Endothelial cell of umbilical vein (primary cell): ENCODE measurements around the gene ARFGEF3. TPM values are rescaled to one million over a fixed set of nuclear protein-coding genes. Genes with fewer than 3 reads are reported as not detected.

Source experiments
- BruUV-seq: library from RNA; stranded (reverse); fragments of 400-500 nt; replicated peaks from 2 replicates; lab custom pipeline; 2021; lab: Mats Ljungman, UMichigan
- CTCF ChIA-PET: fragments of 300-600, 350-600 bp; sonication (Branson Sonifier 250); formaldehyde crosslinking; loops from one replicate; lab custom pipeline; 2021; ENCODE audit warnings: antibody characterized with exemption, inconsistent platforms; lab: Charles Lee
- POLR2A ChIA-PET: fragments of 300-600, 350-600 bp; sonication (Branson Sonifier 250); formaldehyde crosslinking; loops from one replicate; lab custom pipeline; 2021; ENCODE audit warnings: antibody characterized with exemption, inconsistent platforms; lab: Charles Lee
- DNase-seq: peaks from one replicate; pipeline ENCODE4 v3.0.0-alpha.2; 2011; ENCODE audit warnings: low read depth, low spot score
- FAIRE-seq: peaks from 2 replicates; lab custom pipeline; 2011; peaks lifted over from hg19 to GRCh38; lab: Jason Lieb, UNC
- H2AFZ ChIP-seq: 2 replicates; pipeline ENCODE4 v1.6.0; 2012; ENCODE audit warnings: low read depth, low read length, control low read depth, inconsistent platforms
- H3K27ac ChIP-seq: 2 replicates; pipeline ENCODE4 v1.5.1; 2011; ENCODE audit warnings: low read depth, mild to moderate bottlenecking, control low read depth, low read length, moderate library complexity; ENCODE audit not compliant: insufficient read depth
- H3K27me3 ChIP-seq, 2 experiments: 2 replicates each; pipeline versions ENCODE4 v1.6.0 to v1.6.1; 2011; ENCODE audit warnings: low read length in 2 of 2, mixed read lengths in 1 of 2; ENCODE audit not compliant: control insufficient read depth in 2 of 2, insufficient read depth in 2 of 2
- H3K36me3 ChIP-seq, 2 experiments: 2 replicates in 1 of 2; 3 replicates in 1 of 2; pipeline ENCODE4 v1.5.1; 2011; ENCODE audit warnings: low read length in 2 of 2, mild to moderate bottlenecking in 1 of 2, moderate library complexity in 1 of 2; ENCODE audit not compliant: control insufficient read depth in 2 of 2, insufficient read depth in 2 of 2; ENCODE audit errors: extremely low read depth in 1 of 2
- H3K4me1 ChIP-seq: 3 replicates; pipeline ENCODE4 v1.5.1; 2011; ENCODE audit warnings: mild to moderate bottlenecking, low read length; ENCODE audit not compliant: control insufficient read depth, insufficient read depth; ENCODE audit errors: extremely low read depth
- H3K4me2 ChIP-seq: 2 replicates; pipeline ENCODE4 v1.6.1; 2011; ENCODE audit warnings: low read length, control low read depth, mixed read lengths; ENCODE audit not compliant: insufficient read depth
- H3K4me3 ChIP-seq, 3 experiments: fragments of 200-600 bp in 1 of 3; sonication (generic), shearing (Covaris generic) in 1 of 3; replicated peaks in 1 of 3; 2 replicates each; pipeline ENCODE4 v1.5.1; 2011 to 2016; ENCODE audit warnings: control low read depth in 3 of 3, low read length in 3 of 3, mild to moderate bottlenecking in 2 of 3, inconsistent platforms in 1 of 3, low read depth in 1 of 3, moderate library complexity in 1 of 3; ENCODE audit not compliant: insufficient read depth in 1 of 3
- H3K79me2 ChIP-seq: 2 replicates; pipeline ENCODE4 v1.6.0; 2012; ENCODE audit warnings: low read length, inconsistent platforms; ENCODE audit not compliant: control insufficient read depth, insufficient read depth
- H3K9ac ChIP-seq: replicated peaks from 2 replicates; pipeline ENCODE3; 2011; ENCODE audit warnings: low read length, control low read depth; ENCODE audit not compliant: insufficient read depth; ENCODE audit errors: extremely low read depth
- H3K9me1 ChIP-seq: replicated peaks from 3 replicates; pipeline ENCODE4 v1.6.0; 2011; ENCODE audit warnings: mild to moderate bottlenecking, low read length; ENCODE audit not compliant: control insufficient read depth, insufficient read depth; ENCODE audit errors: extremely low read depth
- H3K9me3 ChIP-seq: replicated peaks from 2 replicates; pipeline ENCODE4 v1.5.1; 2012; ENCODE audit warnings: low read length, inconsistent platforms; ENCODE audit not compliant: control insufficient read depth, insufficient read depth
- H4K20me1 ChIP-seq: replicated peaks from 2 replicates; pipeline ENCODE3; 2011; ENCODE audit warnings: mild to moderate bottlenecking, low read length; ENCODE audit not compliant: control insufficient read depth, insufficient read depth; ENCODE audit errors: extremely low read depth
- EZH2 ChIP-seq: IDR thresholded peaks from 2 replicates; pipeline ENCODE4 v1.6.1; 2012; ENCODE audit warnings: borderline replicate concordance, low read depth, mild to moderate bottlenecking, moderate library complexity, low read length, inconsistent platforms; ENCODE audit not compliant: severe bottlenecking
- FOS ChIP-seq: IDR thresholded peaks from 2 replicates; pipeline ENCODE4 v1.6.1; 2011; ENCODE audit warnings: mild to moderate bottlenecking, low read length, moderate library complexity, borderline replicate concordance; ENCODE audit not compliant: insufficient read depth
- GATA2 ChIP-seq: IDR thresholded peaks from 2 replicates; pipeline ENCODE4 v1.7.0; 2011; ENCODE audit warnings: low read depth, mild to moderate bottlenecking, moderate library complexity, mixed read lengths, low read length; ENCODE audit not compliant: insufficient read length, insufficient read depth
- JUN ChIP-seq: IDR thresholded peaks from 2 replicates; pipeline ENCODE4 v1.6.1; 2011; ENCODE audit warnings: borderline replicate concordance, low read depth; ENCODE audit not compliant: insufficient read length, insufficient read depth
- MYC ChIP-seq: IDR thresholded peaks from one replicate; pipeline ENCODE4 v1.6.1; 2011; ENCODE audit warnings: mild to moderate bottlenecking, low read depth, low read length
- POLR2A ChIP-seq: IDR thresholded peaks from 2 replicates; pipeline ENCODE4 v1.6.1; 2012; ENCODE audit warnings: low read depth, mild to moderate bottlenecking, control low read depth, low read length
- POLR2AphosphoS5 ChIP-seq: IDR thresholded peaks from 2 replicates; pipeline ENCODE4 v1.6.1; 2012; ENCODE audit warnings: low read depth, mild to moderate bottlenecking, control low read depth, low read length, moderate library complexity; ENCODE audit not compliant: insufficient read depth
- dilution Hi-C: fragments of 300-500 bp; cut with MboI; formaldehyde crosslinking; loops from one replicate; pipeline ENCODE4 v1.15.0; 2019; ENCODE audit warnings: low sequenced_read_pairs; ENCODE audit not compliant: extremely low pct_ligation_motif_present
- intact Hi-C: fragments of 100-400 bp; cut with micrococcal nuclease; formaldehyde crosslinking; loops from one replicate; pipeline ENCODE4 v1.10.0; 2022
- polyA plus RNA-seq, 4 experiments: library from polyadenylated mRNA; depleted of rRNA in 3 of 4; stranded (reverse) in 3 of 4; unstranded in 1 of 4; fragments of >200 nt; gene quantifications; 2 replicates each; pipeline versions ENCODE4 v1.2.1 to v1.2.3, GENCODE V29; 2011 to 2012; ENCODE audit warnings: missing spikeins in 1 of 4
- total RNA-seq: library from RNA; stranded (reverse); gene quantifications from 2 replicates; pipeline ENCODE4 v1.2.3, GENCODE V29; 2021
- TF ChIP-seq, protein P1 (sequence below), 2 donors: IDR thresholded peaks; 1 replicate in 1 of 2; 2 replicates in 1 of 2; pipeline ENCODE4 v1.5.1; 2011; ENCODE audit warnings: low read length in 2 of 2, mild to moderate bottlenecking in 2 of 2, moderate library complexity in 2 of 2, control low read depth in 1 of 2, inconsistent platforms in 1 of 2, low read depth in 1 of 2; ENCODE audit not compliant: insufficient read depth in 1 of 2; ENCODE audit errors: extremely low read depth in 1 of 2
- TF ChIP-seq, protein P2 (sequence below): IDR thresholded peaks from 2 replicates; pipeline ENCODE4 v1.6.1; 2011; ENCODE audit not compliant: insufficient read depth, insufficient read length

The ARFGEF3 gene
- total and polyA plus RNA-seq, 2 donors (not counting 3 experiments of a cell fraction or from before 2014, with no cell fraction given): 1.3 to 7.3 TPM

DNA sequence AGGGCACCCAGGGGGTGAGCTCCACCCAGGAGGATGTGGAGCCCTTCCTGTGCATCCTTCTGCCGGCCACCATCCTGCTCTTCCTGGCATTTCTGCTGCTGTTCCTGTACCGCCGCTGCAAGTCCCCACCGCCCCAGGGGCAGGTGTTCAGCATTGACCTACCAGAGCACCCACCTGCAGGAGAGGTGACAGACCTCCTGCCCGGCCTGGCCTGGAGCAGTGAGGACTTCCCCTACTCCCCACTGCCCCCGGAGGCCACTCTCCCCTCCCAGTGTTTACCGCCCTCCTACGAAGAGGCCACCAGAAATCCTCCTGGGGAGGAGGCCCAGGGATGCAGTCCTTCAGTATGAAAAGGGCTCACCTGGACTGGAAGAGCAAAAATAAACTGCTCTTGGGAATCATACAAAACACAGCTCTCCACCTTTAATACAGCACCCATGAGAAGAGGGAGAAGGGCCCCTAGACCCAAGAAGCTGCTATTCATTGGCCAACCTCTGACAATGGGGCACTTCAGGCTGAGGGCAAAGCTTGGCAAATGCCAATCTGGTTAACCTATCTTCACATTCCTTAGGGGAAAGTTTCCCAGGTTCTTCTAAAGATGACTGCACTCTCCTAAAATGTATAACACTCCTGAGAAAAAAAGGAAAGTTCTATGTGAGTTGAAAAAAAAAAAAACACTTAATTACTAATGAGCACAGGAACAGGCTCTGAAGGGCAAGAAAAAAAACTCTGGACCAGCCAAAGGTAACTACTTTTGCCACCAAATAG, 220.9 kb downstream of the ARFGEF3 start:
- peaks cover 2% of the 10 kb centered on the region for H3K9me1 ChIP-seq
- FAIRE-seq (no peak), DNase-seq (no peak)
- TF ChIP-seq, protein P1, sequence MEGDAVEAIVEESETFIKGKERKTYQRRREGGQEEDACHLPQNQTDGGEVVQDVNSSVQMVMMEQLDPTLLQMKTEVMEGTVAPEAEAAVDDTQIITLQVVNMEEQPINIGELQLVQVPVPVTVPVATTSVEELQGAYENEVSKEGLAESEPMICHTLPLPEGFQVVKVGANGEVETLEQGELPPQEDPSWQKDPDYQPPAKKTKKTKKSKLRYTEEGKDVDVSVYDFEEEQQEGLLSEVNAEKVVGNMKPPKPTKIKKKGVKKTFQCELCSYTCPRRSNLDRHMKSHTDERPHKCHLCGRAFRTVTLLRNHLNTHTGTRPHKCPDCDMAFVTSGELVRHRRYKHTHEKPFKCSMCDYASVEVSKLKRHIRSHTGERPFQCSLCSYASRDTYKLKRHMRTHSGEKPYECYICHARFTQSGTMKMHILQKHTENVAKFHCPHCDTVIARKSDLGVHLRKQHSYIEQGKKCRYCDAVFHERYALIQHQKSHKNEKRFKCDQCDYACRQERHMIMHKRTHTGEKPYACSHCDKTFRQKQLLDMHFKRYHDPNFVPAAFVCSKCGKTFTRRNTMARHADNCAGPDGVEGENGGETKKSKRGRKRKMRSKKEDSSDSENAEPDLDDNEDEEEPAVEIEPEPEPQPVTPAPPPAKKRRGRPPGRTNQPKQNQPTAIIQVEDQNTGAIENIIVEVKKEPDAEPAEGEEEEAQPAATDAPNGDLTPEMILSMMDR (IDR thresholded peaks at IDR 0.05; ENCODE audit: extremely low read depth in 1 of 2, insufficient read depth in 1 of 2, low read depth in 1 of 2, low read length in 2 of 2): no peak
- TF ChIP-seq POLR2A (no peak), POLR2AphosphoS5 (no peak), GATA2 (no peak), EZH2 (no peak), MYC (no peak), JUN (no peak), FOS (no peak)
- TF ChIP-seq, protein P2, sequence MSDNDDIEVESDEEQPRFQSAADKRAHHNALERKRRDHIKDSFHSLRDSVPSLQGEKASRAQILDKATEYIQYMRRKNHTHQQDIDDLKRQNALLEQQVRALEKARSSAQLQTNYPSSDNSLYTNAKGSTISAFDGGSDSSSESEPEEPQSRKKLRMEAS: no peak
- dilution Hi-C loops: no loop called here
- H2AFZ ChIP-seq: no peak overlapping the region
- no peak overlapping the region for H3K9ac ChIP-seq
- H3K27ac ChIP-seq: no peak overlapping the region
- no peaks in the 10 kb centered on the region for H3K36me3 ChIP-seq
- no peak overlapping the region for H3K4me3 ChIP-seq
- no peak overlapping the region for H3K4me2 ChIP-seq
- no peaks in the 10 kb centered on the region for H3K9me3 ChIP-seq
- no TSS peak for BruUV-seq
- no peaks in the 10 kb centered on the region for H4K20me1 ChIP-seq
- intact Hi-C loops: no loop called here
- no peaks in the 10 kb centered on the region for H3K27me3 ChIP-seq
- ChIA-PET CTCF (interaction anchor here (0.7 to 1.7 kb wide), 2 partner anchors 11 to 16 kb away, joined by 3 to 9 read pairs; no protein-coding TSS in a partner anchor), POLR2A (no interaction called here)
- H3K79me2 ChIP-seq: no peaks in the 10 kb centered on the region
- no peaks in the 10 kb centered on the region for H3K4me1 ChIP-seq
